HEK293 (cell line): ENCODE data around the gene TIA1.
A peak's percentile ranks its signal among the peaks of the same experiment; 100 is the strongest.
"Not testable (repeated sequence)": the region's sequence is repeated elsewhere in the genome, so short reads cannot be mapped to it uniquely, and the experiment has no call there.

ENCODE experiments used
- CTCF ChIA-PET: fragments of 350-600 bp; formaldehyde crosslinking; extraction: SDS; loops from one replicate; lab custom pipeline; 2021; ENCODE audit warnings: antibody characterized with exemption; lab: Yijun Ruan, JAX
- POLR2A ChIA-PET: fragments of 300-600 bp; formaldehyde crosslinking; extraction: SDS; loops from one replicate; lab custom pipeline; 2020; ENCODE audit warnings: antibody characterized with exemption, inconsistent platforms; lab: Yijun Ruan, JAX
- H3K27ac ChIP-seq: fragments of 200-500 bp; sonication (Bioruptor generic); 2 replicates; pipeline ENCODE4 v1.5.1; 2014; ENCODE audit warnings: low read depth, low read length, control low read depth, inconsistent platforms; ENCODE audit errors: extremely low read depth
- H3K36me3 ChIP-seq, 2 experiments: fragments of 200-500 bp in 1 of 2; sonication (Bioruptor generic) in 1 of 2; 1 replicate in 1 of 2; 2 replicates in 1 of 2; pipeline ENCODE4 v1.5.1; 2014 to 2017; ENCODE audit warnings: inconsistent platforms in 2 of 2, low read length in 2 of 2; ENCODE audit not compliant: control insufficient read depth in 2 of 2, insufficient read depth in 1 of 2
- H3K4me1 ChIP-seq: fragments of 200-500 bp; sonication (Bioruptor generic); 2 replicates; pipeline ENCODE4 v1.5.1; 2014; ENCODE audit warnings: mild to moderate bottlenecking, low read length, inconsistent platforms; ENCODE audit not compliant: control insufficient read depth, insufficient read depth
- H3K4me3 ChIP-seq: 2 replicates; pipeline ENCODE4 v1.5.1; 2011; ENCODE audit warnings: low read depth, mild to moderate bottlenecking, control low read depth, low read length, moderate library complexity
- H3K9me3 ChIP-seq: fragments of 200-500 bp; sonication (Bioruptor generic); 2 replicates; pipeline ENCODE4 v1.5.1; 2014; ENCODE audit warnings: low read depth, low read length, inconsistent platforms; ENCODE audit not compliant: control insufficient read depth, insufficient read depth
- HOXD13 ChIP-seq: sonication (generic); formaldehyde crosslinking; IDR thresholded peaks from 2 replicates; pipeline ENCODE4 v1.8.0; 2022; ENCODE audit warnings: missing genetic modification reagents, borderline replicate concordance
- INSM2 ChIP-seq: fragments of 450-650 bp; formaldehyde crosslinking; IDR thresholded peaks from 2 replicates; pipeline ENCODE4 v1.5.1; 2016; ENCODE audit warnings: missing biosample characterization, missing genetic modification characterization
- MZF1 ChIP-seq: fragments of 450-650 bp; formaldehyde crosslinking; IDR thresholded peaks from 2 replicates; pipeline ENCODE4 v1.5.1; 2017; ENCODE audit warnings: missing biosample characterization, missing genetic modification characterization, borderline replicate concordance
- PATZ1 ChIP-seq: fragments of 450-650 bp; formaldehyde crosslinking; IDR thresholded peaks from 2 replicates; pipeline ENCODE4 v1.5.1; 2016; ENCODE audit warnings: missing biosample characterization, missing genetic modification characterization
- PBX3 ChIP-seq: sonication (generic); formaldehyde crosslinking; IDR thresholded peaks from 2 replicates; pipeline ENCODE4 v1.8.1; 2022; ENCODE audit warnings: mild to moderate bottlenecking, moderate library complexity, missing genetic modification reagents
- ZBTB8A ChIP-seq: fragments of 450-650 bp; formaldehyde crosslinking; IDR thresholded peaks from 2 replicates; pipeline ENCODE4 v1.5.1; 2016; ENCODE audit warnings: missing biosample characterization, missing genetic modification characterization
- ZFP37 ChIP-seq: fragments of 450-650 bp; formaldehyde crosslinking; IDR thresholded peaks from 2 replicates; pipeline ENCODE4 v1.5.1; 2016; ENCODE audit warnings: missing biosample characterization, missing genetic modification characterization
- ZIC2 ChIP-seq: fragments of 450-650 bp; formaldehyde crosslinking; IDR thresholded peaks from 2 replicates; pipeline ENCODE4 v1.5.1; 2016; ENCODE audit warnings: missing biosample characterization, missing genetic modification characterization
- ZNF148 ChIP-seq: fragments of 450-650 bp; formaldehyde crosslinking; IDR thresholded peaks from 2 replicates; pipeline ENCODE4 v1.5.0; 2017; ENCODE audit warnings: missing biosample characterization, missing genetic modification characterization, borderline replicate concordance
- ZNF157 ChIP-seq: fragments of 450-650 bp; formaldehyde crosslinking; IDR thresholded peaks from 2 replicates; pipeline ENCODE4 v1.5.1; 2016; ENCODE audit warnings: missing biosample characterization, missing genetic modification characterization
- ZNF362 ChIP-seq: fragments of 450-650 bp; formaldehyde crosslinking; IDR thresholded peaks from 2 replicates; pipeline ENCODE4 v1.5.1; 2016; ENCODE audit warnings: missing biosample characterization, missing genetic modification characterization
- ZNF433 ChIP-seq: fragments of 450-650 bp; formaldehyde crosslinking; IDR thresholded peaks from 2 replicates; pipeline ENCODE4 v1.5.1; 2016; ENCODE audit warnings: missing biosample characterization, missing genetic modification characterization, low read depth
- ZNF510 ChIP-seq: fragments of 450-650 bp; formaldehyde crosslinking; IDR thresholded peaks from 2 replicates; pipeline ENCODE4 v1.5.1; 2018; ENCODE audit warnings: mild to moderate bottlenecking, missing genetic modification characterization, missing biosample characterization; ENCODE audit not compliant: insufficient replicate concordance
- ZNF585B ChIP-seq: fragments of 450-650 bp; formaldehyde crosslinking; IDR thresholded peaks from 2 replicates; pipeline ENCODE4 v1.5.1; 2016; ENCODE audit warnings: missing biosample characterization, missing genetic modification characterization

TIA1 gene

GRCh38 chr2:70190418-70191243 is 57.8 kb downstream of the TIA1 start, which contains the start of gene C2orf42 (continued):
- TF ChIP-seq ZFP37 (tag by site-specific recombination) (peak; percentile 95), PBX3 (CRISPR knock-in tag) (peak; percentile 58; the same call in 1 of the 2 replicates)

- CTCF ChIA-PET = no interaction called here
Observed at GRCh38 chr2:70188460-70188859, 60.0 kb downstream of the TIA1 start.

GRCh38 chr2:70187170-70187569 is 61.3 kb downstream of the TIA1 start:
- H3K4me1 ChIP-seq, H3K36me3 ChIP-seq, POLR2A ChIA-PET, H3K9me3 ChIP-seq, CTCF ChIA-PET, H3K27ac ChIP-seq, H3K4me3 ChIP-seq: not testable (repeated sequence)

More at GRCh38 chr2:70188460-70188859, 60.0 kb downstream of the TIA1 start:
- Histone ChIP-seq H3K36me3 (no peaks in the 10 kb centered on the region; a peak in 1 of 3 replicates), H3K27ac (no peak overlapping the region)
- TF ChIP-seq ZIC2 (tag by site-specific recombination) (no peak), ZNF510 (tag by site-specific recombination) (peak; percentile 97)
- TF ChIP-seq, all 188 proteins: peak for 1
- Histone ChIP-seq H3K4me1 (no peaks in the 10 kb centered on the region; the same call in 1 of the 2 replicates), H3K4me3 (no peak overlapping the region), H3K9me3 (no peaks in the 10 kb centered on the region)
- POLR2A ChIA-PET = interaction anchor here (1.2 kb wide), 1 partner anchor 105 kb away, joined by 3 read pairs; the partner anchor contains the start of gene SNRPG

GRCh38 chr2:70182689-70183088 is 65.7 kb downstream of the TIA1 start:
- CTCF ChIA-PET = no interaction called here
- no peaks in the 10 kb centered on the region for H3K4me1 ChIP-seq
- H3K9me3 ChIP-seq = no peaks in the 10 kb centered on the region
- POLR2A ChIA-PET = interaction anchor here (0.5 to 2.9 kb wide), 2 partner anchors 8 to 723 kb away, joined by 3 to 13 read pairs; partner anchors contain the start of gene C2orf42
- H3K36me3 ChIP-seq = peaks cover 25 to 30% of the 10 kb centered on the region in 2 experiments
- H3K27ac ChIP-seq = no peak overlapping the region
- no peak overlapping the region for H3K4me3 ChIP-seq
- TF ChIP-seq ZNF157 (tag by site-specific recombination) (no peak), ZNF585B (tag by site-specific recombination) (no peak), ZNF433 (tag by site-specific recombination) (no peak), MZF1 (tag by site-specific recombination) (no peak), ZBTB8A (no peak), ZNF148 (no peak)
- TF ChIP-seq, all 188 proteins: peak for 0

GRCh38 chr2:70181363-70181956 is 67.0 kb downstream of the TIA1 start:
- Histone ChIP-seq H3K27ac (no peak overlapping the region), H3K4me1 (no peaks in the 10 kb centered on the region), H3K4me3 (no peak overlapping the region), H3K9me3 (no peaks in the 10 kb centered on the region), H3K36me3 (peaks cover 31 to 38% of the 10 kb centered on the region in 2 experiments)
- CTCF ChIA-PET = no interaction called here
- POLR2A ChIA-PET = interaction anchor here (0.6 to 2.9 kb wide), 2 partner anchors 9 to 116 kb away, joined by 5 to 13 read pairs; partner anchors contain the start of gene C2orf42
- TF ChIP-seq PATZ1 (no peak), INSM2 (tag by site-specific recombination) (no peak), HOXD13 (no peak), ZNF362 (tag by site-specific recombination) (no peak)
